Left lung (tissue), 10 donors: Measurements from ENCODE around the gene CCR7. TPM values are rescaled to one million over a fixed set of nuclear protein-coding genes. Genes with fewer than 3 reads are reported as not detected.
A peak's percentile ranks its signal among the peaks of the same experiment; 100 is the strongest.

Experiments
- ATAC-seq: fragments of 200-7000 bp; cut with Tn5 transposase; one replicate; pipeline ENCODE4 v1.9.1; 2020; ENCODE audit warnings: moderate library complexity
- DNase-seq, 4 donors: peaks; one replicate each; pipeline ENCODE4 v3.0.0-alpha.2; 2013 to 2020
- H3K27ac ChIP-seq, 2 donors: fragments of 200-600 bp; sonication (generic) in 1 of 2; one replicate each; pipeline versions ENCODE4 v1.5.0 to v1.8.0; 2020 to 2021
- H3K27me3 ChIP-seq, 2 donors: fragments of 200-600 bp; sonication (generic) in 1 of 2; one replicate each; pipeline versions ENCODE4 v1.5.0 to v1.8.0; 2020 to 2021
- H3K36me3 ChIP-seq, 2 donors: fragments of 200-600 bp; sonication (generic) in 1 of 2; one replicate each; pipeline versions ENCODE4 v1.5.0 to v1.8.0; 2020 to 2021
- H3K4me1 ChIP-seq, 2 donors: fragments of 200-600 bp; one replicate each; pipeline ENCODE4 v1.8.0; 2021
- H3K4me3 ChIP-seq, 2 donors: fragments of 200-600 bp; sonication (generic) in 1 of 2; one replicate each; pipeline versions ENCODE4 v1.5.0 to v1.8.0; 2020 to 2021; ENCODE audit warnings: mild to moderate bottlenecking in 1 of 2
- H3K9me3 ChIP-seq, 2 donors: fragments of 200-600 bp; sonication (generic) in 1 of 2; one replicate each; pipeline versions ENCODE4 v1.5.0 to v1.8.0; 2020 to 2021
- CTCF ChIP-seq, 2 donors: fragments of 200-600 bp; sonication (generic) in 1 of 2; IDR thresholded peaks; one replicate each; pipeline versions ENCODE4 v1.5.0 to v1.8.0; 2021; ENCODE audit warnings: antibody characterized with exemption in 2 of 2
- intact Hi-C, 2 donors: fragments of 100-400 bp; cut with DNase I; formaldehyde crosslinking; loops; one replicate each; pipeline versions ENCODE4 v1.11.2 to v1.14.2; 2022
- polyA plus RNA-seq, 6 donors: library from polyadenylated mRNA; unstranded; fragments of 120-200 nt; gene quantifications; one replicate each; pipeline ENCODE4 v1.2.1, GENCODE V29; 2013; ENCODE audit not compliant: insufficient read length in 6 of 6
- total RNA-seq, 2 donors: library from RNA; stranded (reverse); fragmentation: NEBNext Ultra II Directional; extraction: Animal tissue kit (Norgen Biotek cat#: 25700); gene quantifications; one replicate each; pipeline ENCODE4 v1.2.1, GENCODE V29; 2021
- donor health status: DM: no; HTN: yes; CAD: no.
- donor health status: DM: no; HTN: no; CAD: no.

The CCR7 gene
- total and polyA plus RNA-seq, 8 donors = 0.35 to 1.6 (median 0.79) TPM

DNA sequence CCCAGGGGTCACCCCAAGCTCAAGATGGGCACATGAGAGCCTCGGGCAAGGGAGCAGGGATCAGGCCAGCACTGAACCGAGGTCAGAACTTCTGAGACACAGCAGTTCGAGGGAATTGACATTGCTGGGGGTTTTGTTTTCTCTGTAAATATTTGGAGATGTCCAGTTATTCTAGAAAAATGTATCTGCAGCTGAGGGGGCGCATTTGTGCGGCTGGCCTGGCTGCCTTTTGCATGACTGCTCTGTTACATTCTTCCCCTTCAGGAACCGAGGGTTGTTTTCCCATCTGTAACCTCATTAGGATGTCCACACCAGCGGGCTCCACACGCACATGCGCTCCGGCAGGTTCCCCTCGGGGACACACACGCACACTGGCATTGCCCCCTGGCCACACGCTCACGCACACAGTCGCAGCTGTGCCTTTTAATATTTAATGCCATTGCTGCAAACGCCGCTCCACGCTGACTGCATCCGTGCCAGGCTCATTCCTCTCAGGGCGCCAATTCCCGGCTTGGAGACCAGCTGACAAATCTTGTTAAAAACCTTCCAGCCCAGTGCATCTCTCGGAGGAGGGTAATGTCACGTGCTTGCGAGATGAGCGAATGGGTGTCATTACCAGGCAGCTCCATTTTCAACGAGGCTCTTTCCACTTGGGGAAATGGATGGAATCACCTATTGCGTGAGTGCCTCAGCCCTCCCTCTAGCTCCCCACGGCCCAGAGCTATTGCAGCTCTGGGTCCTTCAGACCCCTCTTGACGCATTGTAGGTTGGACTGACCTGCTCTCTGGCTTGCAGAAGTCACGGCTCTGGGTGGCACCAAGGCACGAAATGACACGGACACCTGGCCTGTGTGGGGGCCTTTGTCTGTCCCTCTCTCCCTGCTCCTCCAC lies 13.1 kb downstream of the CCR7 start:
- no peaks in the 10 kb centered on the region for H3K36me3 ChIP-seq
- peaks cover 0 to 6% of the 10 kb centered on the region in 2 donors for H3K27me3 ChIP-seq
- no peak for TF ChIP-seq CTCF (IDR thresholded peaks at IDR 0.05)
- DNase-seq = no peak
- H3K4me1 ChIP-seq = peaks cover 52 to 84% of the 10 kb centered on the region in 2 donors
- peak overlapping the region; percentile 68 to 88 for H3K27ac ChIP-seq
- no peak for ATAC-seq
- intact Hi-C loops = no loop called here
- no peak overlapping the region for H3K4me3 ChIP-seq
- H3K9me3 ChIP-seq = no peaks in the 10 kb centered on the region

- peak; percentile 70 for ATAC-seq
- H3K4me1 ChIP-seq = peaks cover 52 to 77% of the 10 kb centered on the region in 2 donors
Observed at GRCh38 chr17:40551091-40551878, 14.0 kb downstream of the CCR7 start.

GRCh38 chr17:40550608-40551007 lies 14.7 kb downstream of the CCR7 start:
- Histone ChIP-seq H3K27ac (peak overlapping the region in 1 of 2 donors; percentile 88), H3K4me3 (no peak overlapping the region), H3K27me3 (no peaks in the 10 kb centered on the region), H3K4me1 (peaks cover 52 to 77% of the 10 kb centered on the region in 2 donors), H3K36me3 (no peaks in the 10 kb centered on the region), H3K9me3 (no peaks in the 10 kb centered on the region)
- DNase-seq = no peak
- peak; percentile 2 for ATAC-seq
- TF ChIP-seq CTCF (IDR thresholded peaks at IDR 0.05) = no peak
- intact Hi-C loops = no loop called here

More at GRCh38 chr17:40551091-40551878, 14.0 kb downstream of the CCR7 start:
- Histone ChIP-seq H3K36me3 (no peaks in the 10 kb centered on the region), H3K27me3 (no peaks in the 10 kb centered on the region), H3K27ac (peak overlapping the region; percentile 68 to 88), H3K4me3 (no peak overlapping the region), H3K9me3 (no peaks in the 10 kb centered on the region)
- intact Hi-C loops = no loop called here
- peak in 3 of 4 donors; percentile 79 to 92 (median 81) for DNase-seq
- TF ChIP-seq CTCF (IDR thresholded peaks at IDR 0.05) = no peak

DNA sequence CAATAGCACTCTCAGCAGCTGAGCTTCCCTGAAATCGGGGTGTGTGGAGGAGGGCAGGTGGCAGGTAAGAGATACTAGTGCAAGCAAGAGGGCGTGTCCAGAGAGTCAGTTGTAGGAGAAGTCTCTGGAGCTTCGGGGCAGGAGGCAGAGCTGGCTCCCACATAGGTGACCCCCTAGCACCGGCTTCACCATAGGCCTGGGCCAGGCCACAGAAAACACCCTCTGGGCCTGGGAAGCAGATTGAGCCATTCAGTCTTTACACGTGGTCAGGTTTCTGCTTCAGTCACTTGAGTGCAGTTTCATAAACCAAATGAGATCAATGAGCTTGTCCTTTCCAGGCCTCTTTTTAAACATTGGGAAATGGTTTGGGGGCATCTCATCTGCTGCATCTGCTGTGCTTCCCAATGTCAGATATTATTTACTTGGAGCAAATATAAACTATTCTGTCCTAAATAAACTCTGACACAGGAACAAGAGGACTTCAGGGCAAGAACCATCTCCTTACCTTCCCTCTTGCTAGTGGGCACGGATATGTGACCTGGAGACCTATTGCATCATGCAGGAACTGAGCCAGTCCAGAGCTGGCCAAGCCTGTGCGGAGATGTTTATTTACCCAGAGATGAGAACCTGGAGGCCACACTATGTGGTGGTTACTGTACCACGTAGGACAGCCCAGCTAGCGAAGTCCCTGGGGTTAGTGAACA lies 16.1 kb downstream of the CCR7 start:
- H3K36me3 ChIP-seq = no peaks in the 10 kb centered on the region
- H3K27ac ChIP-seq = peak overlapping the region; percentile 74 to 84
- H3K9me3 ChIP-seq = no peaks in the 10 kb centered on the region
- intact Hi-C loops = no loop called here
- H3K4me1 ChIP-seq = peaks cover 46 to 63% of the 10 kb centered on the region in 2 donors
- no peak overlapping the region for H3K4me3 ChIP-seq
- DNase-seq (peak in 2 of 4 donors; percentile 57 to 72), ATAC-seq (peak; percentile 68)
- no peak for TF ChIP-seq CTCF (IDR thresholded peaks at IDR 0.05)
- no peaks in the 10 kb centered on the region for H3K27me3 ChIP-seq
